Effector memory CD8-positive, alpha-beta T cell (primary cell): ENCODE results near the gene WHRN.

Experiments
- ATAC-seq: fragments of 150-1000 bp; cut with Tn5 transposase; replicated peaks from 2 replicates; pipeline ENCODE4 v1.10.0; 2021; ENCODE audit warnings: mild to moderate bottlenecking, moderate library complexity
- DNase-seq, 3 experiments: peaks; one replicate each; pipeline ENCODE4 v3.0.0; 2021
- H3K27ac Mint-ChIP-seq, 2 donors: one replicate each; pipeline ENCODE4 v1.8.0; 2022; ENCODE audit warnings: mild to moderate bottlenecking in 2 of 2, mixed read lengths in 2 of 2, moderate library complexity in 2 of 2
- H3K27me3 Mint-ChIP-seq, 2 donors: one replicate each; pipeline ENCODE4 v1.8.0; 2022; ENCODE audit warnings: mixed read lengths in 2 of 2
- H3K36me3 Mint-ChIP-seq: one replicate; pipeline ENCODE4 v1.8.0; 2022; ENCODE audit warnings: mild to moderate bottlenecking, moderate library complexity, mixed read lengths; ENCODE audit not compliant: insufficient read depth
- H3K4me1 Mint-ChIP-seq, 2 donors: one replicate each; pipeline ENCODE4 v1.8.0; 2022; ENCODE audit warnings: low read depth in 2 of 2, mixed read lengths in 2 of 2
- H3K4me3 Mint-ChIP-seq, 2 donors: one replicate each; pipeline ENCODE4 v1.8.0; 2022; ENCODE audit warnings: mild to moderate bottlenecking in 2 of 2, mixed read lengths in 2 of 2, moderate library complexity in 2 of 2
- H3K9me3 Mint-ChIP-seq, 2 donors: one replicate each; pipeline ENCODE4 v1.8.0; 2022; ENCODE audit warnings: mixed read lengths in 2 of 2

WHRN gene

GRCh38 chr9:114407889-114408288 lies 97.4 kb downstream of the WHRN start:
- DNase-seq (no peak), ATAC-seq (no peak)
- Mint-ChIP-seq H3K36me3 (peaks cover 4% of the 10 kb centered on the region), H3K27me3 (no peaks in the 10 kb centered on the region), H3K9me3 (no peaks in the 10 kb centered on the region), H3K4me1 (peaks cover 0 to 16% of the 10 kb centered on the region in 2 donors), H3K4me3 (no peak overlapping the region), H3K27ac (peak overlapping the region in 1 of 2 donors; percentile 20)

GRCh38 chr9:114406441-114406840 lies 98.8 kb downstream of the WHRN start:
- peaks cover 0 to 16% of the 10 kb centered on the region in 2 donors for H3K4me1 Mint-ChIP-seq
- DNase-seq = no peak
- peak overlapping the region; percentile 69 to 77 for H3K27ac Mint-ChIP-seq
- ATAC-seq = no peak
- H3K36me3 Mint-ChIP-seq = peaks cover 4% of the 10 kb centered on the region
- no peaks in the 10 kb centered on the region for H3K9me3 Mint-ChIP-seq
- H3K4me3 Mint-ChIP-seq = no peak overlapping the region
- H3K27me3 Mint-ChIP-seq = no peaks in the 10 kb centered on the region

- H3K4me3 Mint-ChIP-seq = no peak overlapping the region
- H3K4me1 Mint-ChIP-seq = peaks cover 0 to 16% of the 10 kb centered on the region in 2 donors
- ATAC-seq = peak; percentile 99
- H3K9me3 Mint-ChIP-seq = no peaks in the 10 kb centered on the region
- peak; percentile 74 to 80 (median 77) for DNase-seq
- H3K27me3 Mint-ChIP-seq = no peaks in the 10 kb centered on the region
- peak overlapping the region in 1 of 2 donors; percentile 69 for H3K27ac Mint-ChIP-seq
- peaks cover 4% of the 10 kb centered on the region for H3K36me3 Mint-ChIP-seq
Measured at GRCh38 chr9:114405294-114406034, 99.8 kb downstream of the WHRN start.

GRCh38 chr9:114404531-114404930 lies 100.7 kb downstream of the WHRN start:
- H3K4me1 Mint-ChIP-seq = peaks cover 0 to 11% of the 10 kb centered on the region in 2 donors
- H3K4me3 Mint-ChIP-seq = no peak overlapping the region
- H3K27me3 Mint-ChIP-seq = no peaks in the 10 kb centered on the region
- DNase-seq = no peak
- no peak for ATAC-seq
- H3K27ac Mint-ChIP-seq = no peak overlapping the region
- H3K9me3 Mint-ChIP-seq = no peaks in the 10 kb centered on the region
- peaks cover 4% of the 10 kb centered on the region for H3K36me3 Mint-ChIP-seq

- DNase-seq (no peak), ATAC-seq (no peak)
- Mint-ChIP-seq H3K4me1 (peaks cover 0 to 7% of the 10 kb centered on the region in 2 donors), H3K27me3 (no peaks in the 10 kb centered on the region), H3K27ac (peak overlapping the region in 1 of 2 donors; percentile 66), H3K4me3 (no peak overlapping the region), H3K9me3 (no peaks in the 10 kb centered on the region), H3K36me3 (peaks cover 10% of the 10 kb centered on the region)
Measured at GRCh38 chr9:114403153-114403756, 102.0 kb downstream of the WHRN start.

- no peak overlapping the region for H3K4me3 Mint-ChIP-seq
- peaks cover 11 to 17% of the 10 kb centered on the region in 2 donors for H3K4me1 Mint-ChIP-seq
- ATAC-seq = no peak
- DNase-seq = no peak
- no peak overlapping the region for H3K27ac Mint-ChIP-seq
- H3K27me3 Mint-ChIP-seq = no peaks in the 10 kb centered on the region
- no peaks in the 10 kb centered on the region for H3K9me3 Mint-ChIP-seq
- peaks cover 28% of the 10 kb centered on the region for H3K36me3 Mint-ChIP-seq
Measured at GRCh38 chr9:114401344-114401743, 103.9 kb downstream of the WHRN start.

GRCh38 chr9:114400772-114401171 lies 104.5 kb downstream of the WHRN start:
- peaks cover 34% of the 10 kb centered on the region for H3K36me3 Mint-ChIP-seq
- H3K27ac Mint-ChIP-seq = no peak overlapping the region
- no peak overlapping the region for H3K4me3 Mint-ChIP-seq
- H3K9me3 Mint-ChIP-seq = no peaks in the 10 kb centered on the region
- no peaks in the 10 kb centered on the region for H3K27me3 Mint-ChIP-seq
- peaks cover 17 to 19% of the 10 kb centered on the region in 2 donors for H3K4me1 Mint-ChIP-seq
- DNase-seq = no peak
- no peak for ATAC-seq

GRCh38 chr9:114400219-114400618 lies 105.1 kb downstream of the WHRN start:
- H3K27me3 Mint-ChIP-seq = no peaks in the 10 kb centered on the region
- ATAC-seq (no peak), DNase-seq (no peak)
- H3K4me1 Mint-ChIP-seq = peaks cover 17 to 21% of the 10 kb centered on the region in 2 donors
- no peak overlapping the region for H3K27ac Mint-ChIP-seq
- no peaks in the 10 kb centered on the region for H3K9me3 Mint-ChIP-seq
- H3K36me3 Mint-ChIP-seq = peaks cover 38% of the 10 kb centered on the region
- H3K4me3 Mint-ChIP-seq = no peak overlapping the region

GRCh38 chr9:114399381-114399780 lies 105.9 kb downstream of the WHRN start:
- no peaks in the 10 kb centered on the region for H3K27me3 Mint-ChIP-seq
- ATAC-seq (no peak), DNase-seq (no peak)
- no peak overlapping the region for H3K27ac Mint-ChIP-seq
- peak overlapping the region in 1 of 2 donors; percentile 92 for H3K4me3 Mint-ChIP-seq
- H3K9me3 Mint-ChIP-seq = no peaks in the 10 kb centered on the region
- peaks cover 25 to 30% of the 10 kb centered on the region in 2 donors for H3K4me1 Mint-ChIP-seq
- H3K36me3 Mint-ChIP-seq = peaks cover 44% of the 10 kb centered on the region

GRCh38 chr9:114397848-114398605 lies 107.2 kb downstream of the WHRN start:
- DNase-seq = peak; percentile 92 to 96 (median 94)
- Mint-ChIP-seq H3K4me3 (peak overlapping the region; percentile 92 to 98), H3K9me3 (no peaks in the 10 kb centered on the region), H3K36me3 (peaks cover 53% of the 10 kb centered on the region), H3K4me1 (peaks cover 27 to 39% of the 10 kb centered on the region in 2 donors), H3K27ac (peak overlapping the region; percentile 98), H3K27me3 (no peaks in the 10 kb centered on the region)
- peak; percentile 85 for ATAC-seq

- peak overlapping the region; percentile 98 for H3K27ac Mint-ChIP-seq
Measured at GRCh38 chr9:114397219-114397847, 107.9 kb downstream of the WHRN start.

GRCh38 chr9:114396558-114397218 lies 108.6 kb downstream of the WHRN start:
- Mint-ChIP-seq H3K27me3 (no peaks in the 10 kb centered on the region), H3K27ac (peak overlapping the region; percentile 98), H3K36me3 (peaks cover 58% of the 10 kb centered on the region), H3K4me1 (peaks cover 35 to 47% of the 10 kb centered on the region in 2 donors), H3K4me3 (peak overlapping the region; percentile 92 to 98), H3K9me3 (no peaks in the 10 kb centered on the region)
- DNase-seq = no peak
- ATAC-seq = no peak

More at GRCh38 chr9:114397219-114397847, 107.9 kb downstream of the WHRN start:
- no peaks in the 10 kb centered on the region for H3K27me3 Mint-ChIP-seq
- H3K36me3 Mint-ChIP-seq = peaks cover 55% of the 10 kb centered on the region
- no peaks in the 10 kb centered on the region for H3K9me3 Mint-ChIP-seq
- DNase-seq = no peak
- peak; percentile 4 for ATAC-seq
- peak overlapping the region; percentile 92 to 98 for H3K4me3 Mint-ChIP-seq
- H3K4me1 Mint-ChIP-seq = peaks cover 32 to 46% of the 10 kb centered on the region in 2 donors

- ATAC-seq = no peak
- Mint-ChIP-seq H3K27me3 (no peaks in the 10 kb centered on the region), H3K9me3 (no peaks in the 10 kb centered on the region), H3K4me1 (peaks cover 41 to 54% of the 10 kb centered on the region in 2 donors), H3K4me3 (peak overlapping the region; percentile 36 to 98), H3K27ac (peak overlapping the region; percentile 98), H3K36me3 (peaks cover 59% of the 10 kb centered on the region)
- DNase-seq = no peak
Measured at GRCh38 chr9:114395768-114396167, 109.5 kb downstream of the WHRN start.
